Skeletal muscle satellite cell (primary cell): ENCODE results near the gene RDX.
"Not testable (repeated sequence)": the region's sequence is repeated elsewhere in the genome, so short reads cannot be mapped to it uniquely, and the experiment has no call there.

Source experiments
- H3K27me3 ChIP-seq: 2 replicates; pipeline ENCODE4 v1.7.0; 2013; ENCODE audit warnings: low read length; ENCODE audit not compliant: control insufficient read depth, insufficient read depth
- H3K36me3 ChIP-seq: 2 replicates; pipeline ENCODE4 v1.7.0; 2013; ENCODE audit warnings: mild to moderate bottlenecking, control low read depth, low read length; ENCODE audit not compliant: insufficient read depth
- H3K4me1 ChIP-seq: 2 replicates; pipeline ENCODE4 v1.7.0; 2013; ENCODE audit warnings: low read length; ENCODE audit not compliant: control insufficient read depth, insufficient read depth
- H3K4me2 ChIP-seq: 2 replicates; pipeline ENCODE4 v1.7.0; 2013; ENCODE audit warnings: mild to moderate bottlenecking, low read length
- H3K4me3 ChIP-seq: 2 replicates; pipeline ENCODE4 v1.7.0; 2013; ENCODE audit warnings: low read length
- H3K9ac ChIP-seq: 2 replicates; pipeline ENCODE4 v1.7.0; 2013; ENCODE audit warnings: mild to moderate bottlenecking, low read depth, low read length, moderate library complexity
- H3K9me3 ChIP-seq: replicated peaks from 2 replicates; pipeline ENCODE4 v1.7.0; 2013; ENCODE audit warnings: mild to moderate bottlenecking, control low read depth, low read length

Gene RDX

DNA sequence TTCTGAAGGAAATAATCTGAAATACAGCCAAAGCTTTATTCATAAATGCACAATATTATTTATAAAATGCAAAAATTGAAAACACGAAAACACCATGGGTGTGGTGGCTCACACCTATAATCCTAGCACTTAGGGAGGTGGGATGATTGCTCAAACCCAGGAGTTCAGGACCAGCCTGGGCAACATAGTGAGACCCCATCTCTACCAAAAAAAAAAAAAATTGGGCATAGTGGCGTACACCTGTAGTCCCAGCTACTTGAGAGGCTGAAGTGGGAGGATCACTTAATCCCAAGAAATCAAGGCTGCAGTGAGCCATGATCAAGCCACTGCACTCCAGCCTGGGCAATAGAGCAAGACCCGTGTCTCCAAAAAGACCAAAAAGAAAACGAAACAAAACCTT, 5.2 kb upstream of the RDX start:
- peaks cover 18% of the 10 kb centered on the region for H3K4me1 ChIP-seq
- no peak overlapping the region for H3K4me3 ChIP-seq
- H3K9me3 ChIP-seq = no peaks in the 10 kb centered on the region
- no peak overlapping the region for H3K9ac ChIP-seq
- H3K36me3 ChIP-seq = no peaks in the 10 kb centered on the region
- H3K4me2 ChIP-seq = no peak overlapping the region
- H3K27me3 ChIP-seq = no peaks in the 10 kb centered on the region

DNA sequence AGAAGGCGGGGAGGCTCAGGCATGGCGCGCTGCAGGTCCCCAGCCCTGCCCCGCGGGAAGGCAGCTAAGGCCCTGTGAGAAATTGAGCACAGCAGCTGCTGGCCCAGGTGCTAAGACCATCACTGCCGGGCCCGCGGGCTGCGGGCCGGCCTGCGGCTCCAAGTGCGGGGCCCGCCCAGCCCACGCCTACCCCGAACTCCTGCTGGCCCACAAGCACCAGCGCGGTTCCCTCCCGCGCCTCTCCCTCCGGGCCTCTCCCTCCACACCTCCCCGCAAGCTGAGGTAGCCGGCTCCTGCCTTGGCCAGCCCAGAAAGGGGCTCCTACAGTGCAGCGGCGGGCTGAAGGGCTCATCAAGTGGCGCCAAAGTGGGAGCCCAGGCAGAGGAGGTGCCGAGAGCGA, 4.6 kb upstream of the RDX start:
- Histone ChIP-seq H3K27me3 (no peaks in the 10 kb centered on the region), H3K36me3 (no peaks in the 10 kb centered on the region), H3K9me3 (no peaks in the 10 kb centered on the region), H3K4me3 (no peak overlapping the region), H3K9ac (no peak overlapping the region), H3K4me1 (peaks cover 18% of the 10 kb centered on the region), H3K4me2 (no peak overlapping the region)

DNA sequence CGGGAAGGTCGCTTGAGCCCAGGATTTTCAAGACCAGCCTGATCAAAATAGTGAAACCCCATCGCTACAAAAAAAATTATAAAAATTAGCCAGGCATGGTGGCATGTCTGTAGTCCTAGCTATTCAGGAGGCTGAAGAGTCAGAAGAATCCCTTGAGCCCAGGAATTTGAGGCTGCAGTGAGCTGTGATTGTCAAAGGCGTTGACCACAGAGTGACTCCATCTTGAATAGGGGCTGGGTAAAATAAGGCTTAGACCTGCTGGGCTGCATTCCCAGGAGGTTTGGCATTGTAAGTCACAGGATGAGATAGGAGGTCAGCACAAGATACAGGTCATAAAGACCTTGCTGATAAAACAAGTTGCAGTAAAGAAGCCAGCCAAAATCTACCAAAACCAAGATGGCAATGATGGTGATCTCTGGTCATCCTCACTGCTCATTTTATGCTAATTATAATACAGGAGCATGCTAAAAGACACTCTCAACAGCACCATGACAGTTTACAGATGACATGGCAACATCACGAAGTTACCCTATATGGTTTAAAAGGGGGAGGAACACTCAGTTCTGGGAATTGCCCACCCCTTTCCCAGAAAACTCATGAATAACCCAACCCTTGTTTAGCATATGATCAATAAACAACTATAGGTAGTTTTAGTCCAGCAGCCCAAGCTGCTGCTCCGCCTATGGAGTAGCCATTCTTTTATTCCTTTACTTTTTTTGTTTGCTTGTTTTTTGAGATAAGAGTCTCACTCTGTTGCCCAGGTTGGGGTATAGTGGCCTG, 2.8 kb upstream of the RDX start:
- no peaks in the 10 kb centered on the region for H3K9me3 ChIP-seq
- no peaks in the 10 kb centered on the region for H3K36me3 ChIP-seq
- no peaks in the 10 kb centered on the region for H3K27me3 ChIP-seq
- no peak overlapping the region for H3K4me3 ChIP-seq
- no peak overlapping the region for H3K9ac ChIP-seq
- peaks cover 18% of the 10 kb centered on the region for H3K4me1 ChIP-seq
- no peak overlapping the region for H3K4me2 ChIP-seq

DNA sequence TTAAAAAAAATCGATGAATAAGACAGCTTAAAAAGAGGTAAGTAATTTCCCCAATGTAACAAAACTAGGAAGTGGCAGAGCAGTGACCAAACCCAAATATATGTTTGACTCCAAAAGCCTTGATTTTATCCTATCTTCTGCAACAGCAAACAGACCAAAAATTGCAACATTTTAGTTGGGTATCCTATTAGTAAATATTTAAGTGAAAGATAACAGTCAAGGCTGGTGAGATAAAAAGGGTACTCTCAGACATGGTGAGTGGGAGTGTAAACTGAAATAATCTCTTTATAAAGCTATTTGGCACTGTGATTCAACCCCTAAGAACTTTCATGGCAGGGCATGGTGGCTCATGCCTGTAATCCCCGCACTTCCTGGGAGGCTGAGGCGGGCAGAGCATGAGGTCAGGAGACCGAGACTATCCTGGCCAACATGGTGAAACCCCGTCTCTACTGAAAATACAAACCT, 1.9 kb upstream of the RDX start:
- peak overlapping the region; percentile 75 for H3K4me2 ChIP-seq
- H3K9me3 ChIP-seq = no peaks in the 10 kb centered on the region
- H3K36me3 ChIP-seq = no peaks in the 10 kb centered on the region
- H3K4me3 ChIP-seq = no peak overlapping the region
- H3K4me1 ChIP-seq = peaks cover 22% of the 10 kb centered on the region
- H3K9ac ChIP-seq = no peak overlapping the region
- H3K27me3 ChIP-seq = no peaks in the 10 kb centered on the region

DNA sequence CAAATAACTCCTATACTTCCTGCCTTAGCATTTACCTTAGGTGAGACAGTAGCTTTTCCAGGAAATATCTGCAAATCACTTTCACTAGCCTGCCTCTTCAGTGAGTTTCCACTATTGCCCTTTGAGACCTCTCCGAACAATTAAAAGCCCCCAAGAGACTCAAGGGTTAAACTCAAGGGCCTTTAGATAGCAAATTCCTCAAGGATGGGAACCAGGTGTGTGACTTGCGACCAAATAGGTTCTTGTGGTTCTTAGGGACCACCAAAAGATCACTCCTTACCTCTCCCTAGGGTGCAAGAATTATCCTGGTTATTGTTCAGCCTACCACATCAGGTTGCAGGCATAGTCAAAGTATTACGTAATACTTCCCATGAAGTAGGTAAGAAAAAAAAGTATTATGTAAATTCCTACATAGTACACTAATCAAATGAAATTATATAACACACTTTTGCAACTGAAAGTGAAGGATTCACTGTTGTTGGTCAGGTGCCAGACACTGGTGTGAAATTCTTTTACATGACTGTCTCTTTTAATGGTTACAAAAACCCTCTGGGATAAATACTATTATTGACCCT, 1.4 kb upstream of the RDX start:
- Histone ChIP-seq H3K9me3 (no peaks in the 10 kb centered on the region), H3K4me3 (peak overlapping the region; percentile 95), H3K9ac (peak overlapping the region; percentile 99), H3K27me3 (no peaks in the 10 kb centered on the region), H3K4me2 (peak overlapping the region; percentile 75), H3K4me1 (peaks cover 26% of the 10 kb centered on the region), H3K36me3 (no peaks in the 10 kb centered on the region)

DNA sequence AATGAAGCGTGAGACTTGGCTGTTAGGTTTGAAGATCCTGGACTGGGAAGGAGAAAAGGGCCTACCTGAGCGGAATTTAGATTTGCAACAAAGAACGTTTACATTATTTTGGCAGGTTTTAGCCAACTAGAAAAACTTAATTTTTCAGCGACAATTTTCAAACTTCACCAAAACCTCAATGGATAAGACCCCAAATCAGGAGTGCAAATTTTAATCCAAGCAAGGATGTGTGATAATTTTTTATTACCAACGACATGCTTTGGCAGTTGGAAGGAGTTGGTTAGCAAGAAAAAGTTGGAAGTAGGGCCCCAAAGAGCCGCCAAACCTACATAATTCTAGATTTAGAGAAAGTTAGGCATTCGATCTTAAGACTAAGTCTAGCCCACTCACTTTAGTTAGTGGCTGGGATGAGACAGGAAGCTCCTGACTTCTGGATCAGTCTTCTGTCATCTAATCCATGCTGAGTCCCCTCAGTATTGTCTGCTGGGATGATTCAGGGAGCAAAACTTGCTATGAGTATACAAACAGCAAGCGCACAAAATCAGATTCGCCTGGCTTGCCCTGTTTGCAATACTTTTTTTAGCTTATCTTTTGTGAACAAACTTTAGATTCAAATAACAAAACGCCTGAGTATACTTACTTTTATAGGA, 787 bp upstream of the RDX start:
- H3K27me3 ChIP-seq = no peaks in the 10 kb centered on the region
- H3K36me3 ChIP-seq = no peaks in the 10 kb centered on the region
- H3K9ac ChIP-seq = peak overlapping the region; percentile 99
- H3K4me2 ChIP-seq = peak overlapping the region; percentile 75
- H3K4me3 ChIP-seq = peak overlapping the region; percentile 95
- no peaks in the 10 kb centered on the region for H3K9me3 ChIP-seq
- H3K4me1 ChIP-seq = peaks cover 28% of the 10 kb centered on the region

DNA sequence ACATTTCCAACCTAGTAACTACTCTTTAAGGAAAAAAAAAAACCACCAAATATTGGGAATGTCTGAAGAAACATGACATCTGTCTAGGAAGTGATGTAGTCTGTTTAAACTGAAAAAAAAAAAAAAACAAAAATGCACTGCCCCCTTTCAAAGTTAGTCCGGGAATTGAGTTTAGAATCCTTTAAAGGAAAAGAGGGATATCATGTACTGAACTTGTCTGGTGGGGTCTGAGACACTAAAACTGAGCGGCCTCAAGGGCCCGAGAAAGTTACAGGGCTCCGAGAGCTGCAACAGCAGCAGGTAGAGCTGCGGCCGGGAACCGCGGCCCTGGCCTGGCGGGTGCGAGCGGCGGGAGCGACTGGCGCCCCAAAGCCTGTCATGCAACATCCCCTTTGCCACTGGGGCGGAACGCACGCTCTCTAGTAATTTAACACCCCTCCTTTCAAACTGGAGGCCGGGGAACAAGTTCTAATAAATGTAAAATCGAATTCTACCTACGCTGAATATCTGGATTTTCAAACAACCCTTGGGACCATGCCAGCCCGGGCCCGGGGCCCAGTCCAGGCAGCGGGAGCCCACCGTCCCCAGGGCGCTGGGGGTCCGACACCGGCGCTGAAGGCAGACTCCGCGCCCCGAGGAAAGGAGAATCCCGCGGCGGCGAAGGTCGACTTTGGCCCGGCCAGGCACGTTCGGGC, 736 bp downstream of the RDX start:
- H3K4me3 ChIP-seq = peak overlapping the region; percentile 95

DNA sequence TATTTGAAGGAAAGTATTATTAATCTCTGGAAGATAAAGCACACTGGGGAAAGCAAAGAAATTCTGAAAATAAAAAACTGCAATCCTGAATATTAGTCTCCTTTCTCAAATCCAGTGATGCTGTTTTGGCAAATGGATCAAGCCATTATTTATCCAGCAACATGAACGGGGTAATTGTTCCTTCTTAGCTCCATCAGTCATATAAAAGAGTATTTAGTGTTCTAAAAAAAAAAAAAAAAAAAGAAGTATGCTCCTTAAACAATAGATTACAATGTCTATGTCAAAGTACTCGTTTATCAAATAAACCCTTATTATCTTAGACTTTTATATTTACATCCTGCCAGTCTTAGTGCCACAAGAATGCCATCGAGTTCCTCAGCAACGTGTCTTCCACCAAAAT, 1.3 kb downstream of the RDX start:
- peak overlapping the region; percentile 99 for H3K9ac ChIP-seq

More for the DNA sequence above, 736 bp downstream of the RDX start:
- Histone ChIP-seq H3K4me1 (peaks cover 28% of the 10 kb centered on the region), H3K9ac (peak overlapping the region; percentile 99), H3K9me3 (no peaks in the 10 kb centered on the region), H3K27me3 (no peaks in the 10 kb centered on the region), H3K4me2 (peak overlapping the region; percentile 77), H3K36me3 (peaks cover 6% of the 10 kb centered on the region)

DNA sequence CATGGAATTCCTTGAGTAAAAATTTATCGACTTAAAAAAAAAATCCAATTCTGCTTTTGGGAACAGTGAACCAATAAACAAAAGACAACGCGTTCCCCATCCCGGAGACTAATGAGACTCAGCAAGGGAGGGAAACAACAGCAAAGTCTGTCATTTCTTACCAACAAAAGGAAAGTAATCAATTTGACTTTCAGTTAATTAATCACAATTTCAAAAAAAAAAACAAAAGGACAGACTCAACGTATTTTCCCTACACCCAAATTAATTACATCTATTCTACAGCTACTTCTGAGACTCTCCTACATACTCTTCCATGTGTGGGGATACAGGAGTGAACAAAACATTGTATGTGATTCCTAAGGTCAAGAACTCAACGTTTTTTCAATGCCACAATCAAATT, 1.9 kb downstream of the RDX start:
- peak overlapping the region; percentile 95 for H3K4me3 ChIP-seq
- peak overlapping the region; percentile 99 for H3K9ac ChIP-seq
- H3K4me2 ChIP-seq = peak overlapping the region; percentile 77
- H3K9me3 ChIP-seq = no peaks in the 10 kb centered on the region
- no peaks in the 10 kb centered on the region for H3K27me3 ChIP-seq
- peaks cover 9% of the 10 kb centered on the region for H3K36me3 ChIP-seq
- peaks cover 32% of the 10 kb centered on the region for H3K4me1 ChIP-seq

More for the DNA sequence above, 1.3 kb downstream of the RDX start:
- no peaks in the 10 kb centered on the region for H3K27me3 ChIP-seq
- H3K36me3 ChIP-seq = peaks cover 9% of the 10 kb centered on the region
- H3K9me3 ChIP-seq = no peaks in the 10 kb centered on the region
- peak overlapping the region; percentile 95 for H3K4me3 ChIP-seq
- peak overlapping the region; percentile 77 for H3K4me2 ChIP-seq
- H3K4me1 ChIP-seq = peaks cover 28% of the 10 kb centered on the region

DNA sequence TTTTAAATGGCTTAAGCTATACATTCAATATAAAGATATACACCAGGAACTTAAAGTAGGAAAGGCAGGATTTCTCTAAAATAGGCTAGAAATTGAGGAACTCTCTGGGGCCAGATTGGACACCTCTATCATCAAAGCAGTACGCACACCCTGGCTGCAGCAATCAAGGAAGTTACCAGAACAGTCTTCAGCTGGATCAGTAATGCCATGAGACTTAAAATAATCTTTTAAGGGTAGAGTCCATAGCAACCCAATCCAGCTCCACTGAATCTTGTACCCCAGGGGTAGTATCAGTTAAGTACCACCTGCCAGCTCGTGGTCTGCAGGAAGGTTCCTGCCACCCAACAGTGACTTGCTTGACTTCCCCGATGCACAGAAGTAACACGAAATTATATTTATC, 3.0 kb downstream of the RDX start:
- Histone ChIP-seq H3K9ac (no peak overlapping the region), H3K9me3 (no peaks in the 10 kb centered on the region), H3K36me3 (peaks cover 9% of the 10 kb centered on the region), H3K27me3 (no peaks in the 10 kb centered on the region), H3K4me2 (peak overlapping the region; percentile 77), H3K4me3 (no peak overlapping the region), H3K4me1 (peaks cover 33% of the 10 kb centered on the region)

DNA sequence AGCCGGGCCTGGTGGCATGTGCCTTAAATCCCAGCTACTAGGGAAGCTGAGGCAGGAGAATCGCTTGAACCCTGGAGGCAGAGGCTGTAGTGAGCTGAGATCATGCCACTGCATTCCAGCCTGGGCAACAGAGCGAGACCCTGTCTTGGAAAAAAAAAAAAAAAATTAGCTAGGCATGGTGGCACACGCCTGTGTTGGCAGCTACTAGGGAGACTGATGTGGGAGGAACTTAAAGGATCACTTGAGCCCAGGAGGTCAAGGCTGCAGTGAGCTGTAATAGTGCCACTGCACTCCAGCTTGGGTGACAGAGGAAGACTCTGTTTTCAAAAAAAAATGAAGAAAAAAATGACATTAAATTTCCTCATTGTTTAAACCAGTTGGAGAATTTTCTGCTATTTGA, 4.3 kb downstream of the RDX start:
- H3K36me3 ChIP-seq, H3K4me3 ChIP-seq, H3K4me2 ChIP-seq, H3K9ac ChIP-seq, H3K27me3 ChIP-seq, H3K9me3 ChIP-seq: not testable (repeated sequence)
- H3K4me1 ChIP-seq = peaks cover 20% of the 10 kb centered on the region
